PC-3 (cell line): ENCODE data around the gene SFXN1. TPM values are rescaled to one million over a fixed set of nuclear protein-coding genes. Genes with fewer than 3 reads are reported as not detected.
"Not testable (repeated sequence)": the region's sequence is repeated elsewhere in the genome, so short reads cannot be mapped to it uniquely, and the experiment has no call there.

Experiments used
- ATAC-seq: fragments of 200-7000 bp; cut with Tn5 transposase; 2 replicates; pipeline ENCODE4 v1.9.1; 2020; ENCODE audit warnings: mild to moderate bottlenecking, moderate library complexity
- BruUV-seq: library from RNA; stranded (reverse); fragments of 400-500 nt; replicated peaks from 2 replicates; lab custom pipeline; 2021; lab: Mats Ljungman, UMichigan
- CTCF ChIA-PET: fragments of 300-600 bp; sonication (Branson Sonifier 250); formaldehyde crosslinking; loops from one replicate; lab custom pipeline; 2022; ENCODE audit warnings: antibody characterized with exemption; lab: Charles Lee
- POLR2A ChIA-PET: fragments of 300-600 bp; sonication (Branson Sonifier 250); formaldehyde crosslinking; loops from one replicate; lab custom pipeline; 2022; ENCODE audit warnings: antibody characterized with exemption; ENCODE audit not compliant: unreplicated experiment; lab: Charles Lee
- DNase-seq: peaks from one replicate; pipeline ENCODE4 v3.0.0-alpha.2; 2015
- H2AFZ ChIP-seq: fragments of 300-600 bp; sonication (generic); 2 replicates; pipeline ENCODE4 v1.6.0; 2016; ENCODE audit warnings: antibody characterized with exemption, low read length
- H3F3A ChIP-seq: fragments of 300-600 bp; sonication (generic); one replicate; pipeline ENCODE4 v1.6.0; 2017; ENCODE audit warnings: antibody characterized with exemption, low read length, control low read depth, mild to moderate bottlenecking; ENCODE audit not compliant: unreplicated experiment
- H3K27ac ChIP-seq: fragments of 300-600 bp; sonication (generic); 2 replicates; pipeline ENCODE4 v1.5.1; 2016; ENCODE audit warnings: mild to moderate bottlenecking, low read length
- H3K27me3 ChIP-seq: fragments of 300-600 bp; sonication (generic); 2 replicates; pipeline ENCODE4 v1.6.1; 2016; ENCODE audit warnings: low read length, mixed read lengths
- H3K36me3 ChIP-seq: fragments of 300-600 bp; sonication (generic); 2 replicates; pipeline ENCODE4 v1.6.1; 2016; ENCODE audit warnings: low read depth, mixed run types, low read length, mixed read lengths
- H3K4me1 ChIP-seq: fragments of 300-600 bp; sonication (generic); 2 replicates; pipeline ENCODE4 v1.5.1; 2016; ENCODE audit warnings: low read length; ENCODE audit not compliant: insufficient read depth
- H3K4me2 ChIP-seq: fragments of 300-600 bp; sonication (generic); 2 replicates; pipeline ENCODE4 v1.6.0; 2016; ENCODE audit warnings: low read length
- H3K4me3 ChIP-seq: fragments of 300-600 bp; sonication (generic); 2 replicates; pipeline ENCODE4 v1.5.1; 2016; ENCODE audit warnings: mild to moderate bottlenecking, low read length, mixed read lengths
- H3K79me2 ChIP-seq: fragments of 300-600 bp; sonication (generic); 2 replicates; pipeline ENCODE4 v1.6.1; 2017; ENCODE audit warnings: low read length, mixed read lengths
- H3K9ac ChIP-seq: fragments of 300-600 bp; sonication (generic); 2 replicates; pipeline ENCODE4 v1.6.0; 2016; ENCODE audit warnings: mild to moderate bottlenecking, low read length
- H3K9me2 ChIP-seq: fragments of 300-600 bp; sonication (generic); replicated peaks from 2 replicates; pipeline ENCODE4 v1.6.1; 2016; ENCODE audit warnings: mixed run types, low read length, mixed read lengths
- H3K9me3 ChIP-seq: fragments of 300-600 bp; sonication (generic); 2 replicates; pipeline ENCODE4 v1.6.1; 2016; ENCODE audit warnings: low read length, mixed read lengths
- H4K20me1 ChIP-seq: fragments of 300-600 bp; sonication (generic); 2 replicates; pipeline ENCODE4 v1.6.1; 2016; ENCODE audit warnings: low read length, mixed read lengths
- CTCF ChIP-seq: fragments of 300-600 bp; sonication (generic); conservative IDR thresholded peaks from 2 replicates; pipeline ENCODE4 v1.5.1; 2017; ENCODE audit warnings: antibody characterized with exemption, low read depth, mild to moderate bottlenecking, low read length
- EZH2 ChIP-seq: fragments of 300-600 bp; sonication (generic); IDR thresholded peaks from one replicate; pipeline ENCODE4 v1.6.1; 2017; ENCODE audit warnings: antibody characterized with exemption, mild to moderate bottlenecking, low read length; ENCODE audit not compliant: unreplicated experiment
- EZH2phosphoT487 ChIP-seq: fragments of 300-600 bp; sonication (generic); IDR thresholded peaks from 2 replicates; pipeline ENCODE4 v1.6.1; 2018; ENCODE audit warnings: mild to moderate bottlenecking, antibody characterized with exemption, low read length, borderline replicate concordance
- intact Hi-C: fragments of 100-400 bp; cut with micrococcal nuclease; formaldehyde crosslinking; loops from 2 replicates; pipeline ENCODE4 v1.9.0; 2023
- total RNA-seq: library from RNA; depleted of rRNA; stranded (reverse); fragments of >200 nt; gene quantifications from 2 replicates; pipeline ENCODE4 v1.2.3, GENCODE V29; 2014

The SFXN1 gene
- total RNA-seq, 1 experiment from 2014 or later, result 46.5 TPM

GRCh38 chr5:175447571-175447970 lies 30.8 kb upstream of the SFXN1 start:
- Histone ChIP-seq H3K4me2 (no peak overlapping the region), H3K4me1 (no peaks in the 10 kb centered on the region), H3K9me2 (no peaks in the 10 kb centered on the region), H2AFZ (no peak overlapping the region), H3K27ac (no peak overlapping the region), H3K79me2 (no peaks in the 10 kb centered on the region), H3K36me3 (no peaks in the 10 kb centered on the region), H3K9me3 (no peaks in the 10 kb centered on the region), H3K9ac (no peak overlapping the region), H4K20me1 (no peaks in the 10 kb centered on the region), H3K4me3 (no peak overlapping the region), H3K27me3 (peaks cover 66% of the 10 kb centered on the region), H3F3A (no peaks in the 10 kb centered on the region)
- POLR2A ChIA-PET, result no interaction called here
- DNase-seq, result no peak
- intact Hi-C loops, result no loop called here
- TF ChIP-seq EZH2phosphoT487 (no peak), EZH2 (no peak), CTCF (no peak)
- CTCF ChIA-PET, result no interaction called here
- ATAC-seq, result no peak
- no TSS peak for BruUV-seq

- Histone ChIP-seq H3K27me3 (peaks cover 72% of the 10 kb centered on the region), H3K9me2 (no peaks in the 10 kb centered on the region), H2AFZ (no peak overlapping the region), H4K20me1 (no peaks in the 10 kb centered on the region), H3K9me3 (no peaks in the 10 kb centered on the region), H3K79me2 (no peaks in the 10 kb centered on the region), H3K4me1 (no peaks in the 10 kb centered on the region), H3K9ac (no peak overlapping the region), H3K36me3 (no peaks in the 10 kb centered on the region), H3K27ac (no peak overlapping the region), H3K4me2 (no peak overlapping the region), H3K4me3 (no peak overlapping the region), H3F3A (no peaks in the 10 kb centered on the region)
- no peak for ATAC-seq
- ChIA-PET CTCF (no interaction called here), POLR2A (no interaction called here)
- no TSS peak for BruUV-seq
- no peak for DNase-seq
- intact Hi-C loops, result no loop called here
- no peak for TF ChIP-seq CTCF
- TF ChIP-seq EZH2, result no peak
- no peak for TF ChIP-seq EZH2phosphoT487
Measured at GRCh38 chr5:175448276-175448675, 30.1 kb upstream of the SFXN1 start.

- CTCF ChIA-PET, result no interaction called here
- Histone ChIP-seq H2AFZ (no peak overlapping the region), H3K4me2 (no peak overlapping the region), H3K9me3 (no peaks in the 10 kb centered on the region), H3K4me1 (no peaks in the 10 kb centered on the region), H4K20me1 (no peaks in the 10 kb centered on the region), H3K9ac (no peak overlapping the region), H3K79me2 (no peaks in the 10 kb centered on the region), H3K27me3 (peaks cover 63% of the 10 kb centered on the region), H3F3A (no peaks in the 10 kb centered on the region), H3K36me3 (no peaks in the 10 kb centered on the region), H3K27ac (no peak overlapping the region), H3K4me3 (no peak overlapping the region), H3K9me2 (no peaks in the 10 kb centered on the region)
- no peak for DNase-seq
- intact Hi-C loops, result no loop called here
- ATAC-seq, result no peak
- POLR2A ChIA-PET, result no interaction called here
- TF ChIP-seq CTCF (no peak), EZH2phosphoT487 (no peak), EZH2 (no peak)
- no TSS peak for BruUV-seq
Measured at GRCh38 chr5:175452166-175452565, 26.2 kb upstream of the SFXN1 start.

- H3K27me3 ChIP-seq, result peaks cover 48% of the 10 kb centered on the region
- DNase-seq, BruUV-seq, H3K27ac ChIP-seq, H3K9me2 ChIP-seq, H3K4me3 ChIP-seq, H3K4me1 ChIP-seq, intact Hi-C loops, POLR2A ChIA-PET, ATAC-seq, H3K9me3 ChIP-seq, H3F3A ChIP-seq, H3K79me2 ChIP-seq, CTCF ChIA-PET, H3K36me3 ChIP-seq, H2AFZ ChIP-seq, H4K20me1 ChIP-seq, H3K9ac ChIP-seq, H3K4me2 ChIP-seq: not testable (repeated sequence)
Measured at GRCh38 chr5:175454338-175454737, 24.0 kb upstream of the SFXN1 start.
